Testis (tissue), 3 donors: ENCODE measurements around the gene RAB29. TPM values are rescaled to one million over a fixed set of nuclear protein-coding genes. Genes with fewer than 3 reads are reported as not detected.

Source experiments
- DNase-seq: peaks from one replicate; pipeline ENCODE4 v3.0.0-alpha.2; 2019
- H3K27ac ChIP-seq, 2 donors: fragments of 200-600 bp; sonication (generic); one replicate each; pipeline ENCODE4 v1.5.1; 2019
- H3K27me3 ChIP-seq: fragments of 200-600 bp; sonication (generic); one replicate; pipeline ENCODE4 v1.5.1; 2019
- H3K36me3 ChIP-seq: fragments of 200-600 bp; sonication (generic); one replicate; pipeline ENCODE4 v1.5.1; 2017; ENCODE audit warnings: low read depth; ENCODE audit errors: missing control alignments
- H3K4me1 ChIP-seq: fragments of 200-600 bp; sonication (generic); one replicate; pipeline ENCODE4 v1.5.1; 2019
- H3K4me3 ChIP-seq, 2 donors: fragments of 200-600 bp; sonication (generic); one replicate each; pipeline ENCODE4 v1.5.1; 2017 to 2019
- H3K9me3 ChIP-seq: fragments of 200-600 bp; sonication (generic); one replicate; pipeline ENCODE4 v1.5.1; 2017
- POLR2A ChIP-seq: fragments of 450-650 bp; IDR thresholded peaks from one replicate; pipeline ENCODE4 v1.6.1; 2017; ENCODE audit warnings: antibody characterized with exemption, mild to moderate bottlenecking, moderate library complexity
- WGBS, 2 donors: methylation state at CpG; one replicate each; pipeline ENCODE4 v1.1.5; 2018; 5-methylcytosine and 5-hydroxymethylcytosine counted together
- intact Hi-C: fragments of 100-400 bp; cut with DNase I; formaldehyde crosslinking; loops from one replicate; pipeline ENCODE4 v1.15.1; 2023; ENCODE audit warnings: low total_unique reads
- polyA plus RNA-seq: library from polyadenylated mRNA; stranded (reverse); fragments of 350-450 nt; fragmentation: Illumina TruSeq; extraction: RNeasy Lipid Tissue Mini Kit (QIAGEN cat#74804); gene quantifications from one replicate; pipeline ENCODE4 v1.2.3, GENCODE V29; 2014; ENCODE audit warnings: low read depth, low replicate concordance; ENCODE audit not compliant: insufficient read depth
- total RNA-seq, 2 donors: library from RNA; depleted of rRNA; stranded (reverse); fragments of >200 nt; gene quantifications; one replicate each; pipeline ENCODE4 v1.2.3, GENCODE V29; 2016
- TF ChIP-seq, protein P1 (sequence below), 3 experiments: fragments of 450-650 bp in 2 of 3; fragments of 200-600 bp in 1 of 3; sonication (generic) in 1 of 3; IDR thresholded peaks; one replicate each; pipeline ENCODE4 v1.5.1; 2016 to 2019; ENCODE audit warnings: antibody characterized with exemption in 3 of 3, mild to moderate bottlenecking in 2 of 3, moderate library complexity in 1 of 3

The RAB29 gene
- total and polyA plus RNA-seq, 3 donors from 2014 or later, result 7.4 to 10.8 (median 8.3) TPM

DNA sequence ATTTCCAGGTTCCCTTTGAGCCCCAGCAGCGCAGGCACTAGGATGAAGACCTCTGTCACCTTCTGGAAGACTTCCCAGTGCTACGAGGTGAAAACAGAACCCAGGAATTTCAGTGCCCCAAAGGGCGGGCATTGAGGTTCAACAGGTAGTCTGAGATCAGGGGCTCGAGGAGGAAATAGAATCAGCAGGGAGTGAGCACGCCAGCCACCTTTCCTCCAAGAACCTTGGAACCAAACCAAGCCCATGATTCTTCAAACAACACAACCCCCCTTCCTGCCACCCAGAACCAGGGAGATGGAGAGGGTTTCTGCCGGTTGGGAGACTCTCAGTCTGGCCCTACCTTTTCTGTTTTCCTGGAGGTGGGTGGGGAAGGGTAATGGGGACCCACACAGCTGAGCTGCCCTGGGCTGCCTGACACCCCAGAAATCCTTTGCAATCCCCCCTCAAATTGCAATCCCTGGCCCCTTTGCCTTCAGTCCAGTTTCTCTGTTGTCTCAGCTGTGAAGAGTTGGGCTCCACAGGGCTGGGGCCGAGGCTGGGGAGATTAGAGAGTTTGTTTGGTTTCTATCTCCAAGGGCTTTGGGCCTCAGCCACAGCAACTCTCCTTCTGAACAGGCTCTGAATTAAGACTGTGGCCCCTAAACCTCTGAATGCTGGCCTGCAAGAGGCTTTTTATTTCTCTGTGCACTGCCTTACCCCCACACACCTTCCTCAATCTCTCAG is 25.9 kb upstream of the RAB29 start:
- no peaks in the 10 kb centered on the region for H3K9me3 ChIP-seq
- H3K27ac ChIP-seq, result no peak overlapping the region
- H3K4me3 ChIP-seq, result no peak overlapping the region
- TF ChIP-seq, protein P1, sequence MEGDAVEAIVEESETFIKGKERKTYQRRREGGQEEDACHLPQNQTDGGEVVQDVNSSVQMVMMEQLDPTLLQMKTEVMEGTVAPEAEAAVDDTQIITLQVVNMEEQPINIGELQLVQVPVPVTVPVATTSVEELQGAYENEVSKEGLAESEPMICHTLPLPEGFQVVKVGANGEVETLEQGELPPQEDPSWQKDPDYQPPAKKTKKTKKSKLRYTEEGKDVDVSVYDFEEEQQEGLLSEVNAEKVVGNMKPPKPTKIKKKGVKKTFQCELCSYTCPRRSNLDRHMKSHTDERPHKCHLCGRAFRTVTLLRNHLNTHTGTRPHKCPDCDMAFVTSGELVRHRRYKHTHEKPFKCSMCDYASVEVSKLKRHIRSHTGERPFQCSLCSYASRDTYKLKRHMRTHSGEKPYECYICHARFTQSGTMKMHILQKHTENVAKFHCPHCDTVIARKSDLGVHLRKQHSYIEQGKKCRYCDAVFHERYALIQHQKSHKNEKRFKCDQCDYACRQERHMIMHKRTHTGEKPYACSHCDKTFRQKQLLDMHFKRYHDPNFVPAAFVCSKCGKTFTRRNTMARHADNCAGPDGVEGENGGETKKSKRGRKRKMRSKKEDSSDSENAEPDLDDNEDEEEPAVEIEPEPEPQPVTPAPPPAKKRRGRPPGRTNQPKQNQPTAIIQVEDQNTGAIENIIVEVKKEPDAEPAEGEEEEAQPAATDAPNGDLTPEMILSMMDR (IDR thresholded peaks at IDR 0.05), result no peak
- TF ChIP-seq POLR2A, result no peak
- no peaks in the 10 kb centered on the region for H3K36me3 ChIP-seq
- H3K4me1 ChIP-seq, result peaks cover 29% of the 10 kb centered on the region
- no peak for DNase-seq
- H3K27me3 ChIP-seq, result no peaks in the 10 kb centered on the region
- intact Hi-C loops, result no loop called here
- 43 to 57% methylated on average over 7 of the region's 7 CpGs for WGBS, 2 donors

DNA sequence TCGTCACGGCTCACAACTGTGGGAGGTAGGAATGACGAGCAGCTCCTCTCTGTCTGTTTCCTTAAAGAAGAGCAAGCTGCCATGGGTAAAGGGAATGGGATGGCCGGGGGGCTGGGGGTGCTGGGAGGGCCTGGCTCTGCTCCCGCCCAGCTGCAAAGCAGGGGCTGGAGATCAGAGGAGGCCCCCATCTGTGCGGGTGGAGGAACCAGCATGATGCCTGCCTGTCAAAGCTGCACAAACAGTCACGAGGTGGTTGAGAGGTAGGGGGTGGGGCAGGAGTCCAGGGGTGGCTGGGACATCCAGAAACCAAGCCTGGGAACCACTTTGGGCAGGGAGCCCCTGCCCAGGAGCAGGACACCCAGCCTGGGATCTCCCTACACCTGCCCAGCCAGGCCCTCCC is 25.1 kb upstream of the RAB29 start:
- no peak overlapping the region for H3K27ac ChIP-seq
- DNase-seq, result no peak
- H3K9me3 ChIP-seq, result no peaks in the 10 kb centered on the region
- 70 to 81% methylated on average over 4 to 7 of the region's 7 CpGs for WGBS, 2 donors
- no peaks in the 10 kb centered on the region for H3K36me3 ChIP-seq
- no peaks in the 10 kb centered on the region for H3K27me3 ChIP-seq
- H3K4me1 ChIP-seq, result peaks cover 22% of the 10 kb centered on the region
- H3K4me3 ChIP-seq, result no peak overlapping the region
- intact Hi-C loops, result no loop called here
- no peak for TF ChIP-seq POLR2A
- TF ChIP-seq, protein P1 (IDR thresholded peaks at IDR 0.05), result no peak

DNA sequence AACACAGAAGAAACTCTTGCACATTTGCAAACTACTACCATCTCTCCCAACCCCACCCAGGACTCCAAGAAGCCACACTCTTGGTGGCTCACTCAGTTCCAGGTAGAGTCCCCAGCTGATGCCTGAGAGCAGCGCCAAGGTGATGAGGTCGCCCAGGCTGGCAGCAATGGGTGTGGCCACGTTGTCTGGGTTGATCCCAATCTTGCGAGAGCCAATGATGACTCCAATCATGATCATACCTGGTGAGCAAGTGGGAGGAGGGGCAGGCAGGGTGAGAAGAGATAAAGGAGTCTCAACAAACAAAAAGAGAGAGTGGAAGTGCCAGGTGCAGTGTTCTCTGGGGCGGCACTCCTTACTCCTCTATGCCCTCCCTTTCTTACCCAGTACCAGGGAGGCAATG is 23.3 kb upstream of the RAB29 start:
- Histone ChIP-seq H3K36me3 (no peaks in the 10 kb centered on the region), H3K4me1 (peaks cover 11% of the 10 kb centered on the region), H3K27ac (no peak overlapping the region), H3K9me3 (no peaks in the 10 kb centered on the region), H3K27me3 (no peaks in the 10 kb centered on the region), H3K4me3 (no peak overlapping the region)
- no peak for DNase-seq
- intact Hi-C loops, result loop anchor here (10.0 kb wide), 1 partner anchor 176 kb away; no protein-coding TSS in a partner anchor
- TF ChIP-seq POLR2A, result no peak
- TF ChIP-seq, protein P1 (IDR thresholded peaks at IDR 0.05), result no peak
- WGBS, 2 donors, result 79 to 88% methylated on average over 5 of the region's 5 CpGs

DNA sequence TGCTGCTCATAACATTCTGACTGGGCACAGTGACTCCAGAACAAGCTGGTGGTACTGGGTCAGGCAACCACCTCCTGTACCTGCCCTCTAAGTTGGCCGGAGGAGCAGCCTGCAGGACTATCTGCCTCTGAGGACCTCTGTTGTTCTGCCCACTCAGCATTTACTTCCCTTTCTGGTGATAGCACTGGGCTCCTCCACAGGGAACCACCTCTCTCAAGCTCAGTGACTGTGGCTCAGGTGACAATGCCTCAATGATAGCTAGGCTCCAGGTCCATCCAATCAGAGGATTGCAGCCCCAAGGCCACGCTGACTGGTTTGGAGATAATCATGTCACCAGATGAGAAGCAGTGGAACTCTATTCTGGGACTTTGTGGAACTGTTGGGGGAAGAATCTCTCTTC is 21.9 kb upstream of the RAB29 start:
- Histone ChIP-seq H3K4me1 (peaks cover 11% of the 10 kb centered on the region), H3K9me3 (no peaks in the 10 kb centered on the region), H3K36me3 (no peaks in the 10 kb centered on the region), H3K4me3 (no peak overlapping the region), H3K27me3 (no peaks in the 10 kb centered on the region), H3K27ac (no peak overlapping the region)
- no peak for DNase-seq
- WGBS, 2 donors, result 68 to 81% methylated on average over 2 of the region's 2 CpGs
- TF ChIP-seq POLR2A, result no peak
- TF ChIP-seq, protein P1 (IDR thresholded peaks at IDR 0.05), result no peak
- intact Hi-C loops, result loop anchor here (10.0 kb wide), 1 partner anchor 178 kb away; no protein-coding TSS in a partner anchor
